H9 (cell line): ENCODE data around the gene CPA4. TPM values are rescaled to one million over a fixed set of nuclear protein-coding genes. Genes with fewer than 3 reads are reported as not detected.
A peak's percentile ranks its signal among the peaks of the same experiment; 100 is the strongest.

ENCODE experiments used
- DNase-seq: peaks from one replicate; pipeline ENCODE4 v3.0.0-alpha.2; 2017
- H2AFZ ChIP-seq: one replicate; pipeline ENCODE4 v1.6.1; 2013; ENCODE audit warnings: mild to moderate bottlenecking, low read length, control low read depth, moderate library complexity
- H2AK5ac ChIP-seq: 2 replicates; pipeline ENCODE4 v1.6.1; 2013; ENCODE audit warnings: low read length, control low read depth, mixed read lengths; ENCODE audit not compliant: insufficient read length
- H2BK120ac ChIP-seq: one replicate; pipeline ENCODE4 v1.6.1; 2013; ENCODE audit warnings: low read depth, mild to moderate bottlenecking, low read length, control low read depth, inconsistent platforms; ENCODE audit not compliant: poor library complexity, severe bottlenecking
- H2BK12ac ChIP-seq: 2 replicates; pipeline ENCODE4 v1.6.1; 2013; ENCODE audit warnings: low read length, control low read depth, mixed read lengths, low read depth; ENCODE audit not compliant: insufficient read length
- H2BK15ac ChIP-seq: 2 replicates; pipeline ENCODE4 v1.6.1; 2013; ENCODE audit warnings: low read depth, low read length, control low read depth
- H2BK20ac ChIP-seq: one replicate; pipeline ENCODE4 v1.6.1; 2013; ENCODE audit warnings: low read depth, mild to moderate bottlenecking, low read length, control low read depth, inconsistent platforms; ENCODE audit not compliant: poor library complexity, severe bottlenecking
- H2BK5ac ChIP-seq: 2 replicates; pipeline ENCODE4 v1.6.1; 2013; ENCODE audit warnings: low read length, control low read depth, mixed read lengths; ENCODE audit not compliant: insufficient read length
- H3K14ac ChIP-seq: 2 replicates; pipeline ENCODE4 v1.6.1; 2013; ENCODE audit warnings: low read length, control low read depth; ENCODE audit not compliant: insufficient read depth
- H3K18ac ChIP-seq: 2 replicates; pipeline ENCODE4 v1.6.1; 2013; ENCODE audit warnings: low read depth, mild to moderate bottlenecking, mixed read lengths, low read length, control low read depth; ENCODE audit not compliant: insufficient read length
- H3K23ac ChIP-seq: 2 replicates; pipeline ENCODE4 v1.6.1; 2013; ENCODE audit warnings: low read length, control low read depth, mixed read lengths, low read depth; ENCODE audit not compliant: insufficient read length
- H3K23me2 ChIP-seq: 2 replicates; pipeline ENCODE4 v1.6.1; 2013; ENCODE audit warnings: low read depth, mild to moderate bottlenecking, mixed read lengths, low read length, control low read depth; ENCODE audit not compliant: insufficient read length, poor library complexity, severe bottlenecking
- H3K27ac ChIP-seq: 2 replicates; pipeline ENCODE4 v1.5.1; 2013; ENCODE audit warnings: low read length, control low read depth, mixed read lengths, low read depth; ENCODE audit not compliant: insufficient read length
- H3K27me3 ChIP-seq: 2 replicates; pipeline ENCODE4 v1.6.1; 2013; ENCODE audit warnings: low read length, control low read depth, inconsistent platforms; ENCODE audit not compliant: insufficient read depth
- H3K4ac ChIP-seq: 2 replicates; pipeline ENCODE4 v1.6.1; 2013; ENCODE audit warnings: low read depth, mild to moderate bottlenecking, control low read depth, inconsistent platforms, low read length, moderate library complexity
- H3K4me1 ChIP-seq: 2 replicates; pipeline ENCODE4 v1.6.1; 2013; ENCODE audit warnings: low read length, control low read depth, inconsistent platforms; ENCODE audit not compliant: insufficient read depth
- H3K4me2 ChIP-seq: 2 replicates; pipeline ENCODE4 v1.6.1; 2013; ENCODE audit warnings: low read length, control low read depth, mixed read lengths; ENCODE audit not compliant: insufficient read length, insufficient read depth
- H3K56ac ChIP-seq: 2 replicates; pipeline ENCODE4 v1.6.1; 2013; ENCODE audit warnings: low read depth, mild to moderate bottlenecking, mixed read lengths, low read length, control low read depth; ENCODE audit not compliant: insufficient read length
- H3K79me1 ChIP-seq: 2 replicates; pipeline ENCODE4 v1.6.1; 2013; ENCODE audit warnings: low read depth, mild to moderate bottlenecking, moderate library complexity, low read length, control low read depth, inconsistent platforms; ENCODE audit not compliant: insufficient read depth, poor library complexity, severe bottlenecking
- H3K79me2 ChIP-seq: 2 replicates; pipeline ENCODE4 v1.6.1; 2013; ENCODE audit warnings: low read length, control low read depth, inconsistent platforms; ENCODE audit not compliant: insufficient read depth
- H3K9ac ChIP-seq: 2 replicates; pipeline ENCODE4 v1.6.1; 2013; ENCODE audit warnings: low read length, control low read depth, mixed read lengths; ENCODE audit not compliant: insufficient read length; ENCODE audit errors: extremely low read depth
- H3K9me3 ChIP-seq: one replicate; pipeline ENCODE4 v1.6.1; 2013; ENCODE audit warnings: low read depth, low read length, inconsistent platforms; ENCODE audit not compliant: control insufficient read depth
- H3T11ph ChIP-seq: one replicate; pipeline ENCODE4 v1.6.1; 2013; ENCODE audit warnings: mild to moderate bottlenecking, low read length, control low read depth, inconsistent platforms
- H4K20me1 ChIP-seq: one replicate; pipeline ENCODE4 v1.6.1; 2013; ENCODE audit not compliant: control insufficient read depth, insufficient read length, insufficient read depth
- H4K5ac ChIP-seq: 2 replicates; pipeline ENCODE4 v1.6.1; 2013; ENCODE audit warnings: low read depth, mild to moderate bottlenecking, mixed read lengths, low read length, control low read depth; ENCODE audit not compliant: insufficient read length
- H4K8ac ChIP-seq: replicated peaks from 2 replicates; pipeline ENCODE4 v1.6.1; 2013; ENCODE audit warnings: low read length, control low read depth, mixed read lengths, low read depth; ENCODE audit not compliant: insufficient read length
- H4K91ac ChIP-seq: 2 replicates; pipeline ENCODE4 v1.6.1; 2013; ENCODE audit warnings: low read depth, mild to moderate bottlenecking, moderate library complexity, mixed read lengths, low read length, control low read depth; ENCODE audit not compliant: insufficient read length
- H3K27ac Mint-ChIP-seq, 3 experiments: 2 replicates in 2 of 3; 3 replicates in 1 of 3; pipeline ENCODE4 v1.8.0; 2020 to 2021; ENCODE audit warnings: mixed read lengths in 3 of 3, mild to moderate bottlenecking in 1 of 3, moderate library complexity in 1 of 3
- H3K27me3 Mint-ChIP-seq: 2 replicates; pipeline ENCODE4 v1.8.0; 2021; ENCODE audit warnings: low read depth, mild to moderate bottlenecking, moderate library complexity, mixed read lengths
- H3K36me3 Mint-ChIP-seq, 3 experiments: 2 replicates in 2 of 3; 3 replicates in 1 of 3; pipeline ENCODE4 v1.8.0; 2020 to 2021; ENCODE audit warnings: low read depth in 3 of 3, mixed read lengths in 3 of 3; ENCODE audit not compliant: insufficient read depth in 1 of 3
- H3K4me1 Mint-ChIP-seq, 2 experiments: 2 replicates each; pipeline ENCODE4 v1.8.0; 2020; ENCODE audit warnings: mixed read lengths in 2 of 2
- H3K4me3 Mint-ChIP-seq, 2 experiments: 2 replicates in 1 of 2; 3 replicates in 1 of 2; pipeline ENCODE4 v1.8.0; 2020 to 2021; ENCODE audit warnings: mild to moderate bottlenecking in 2 of 2, mixed read lengths in 2 of 2, moderate library complexity in 1 of 2
- H3K9me3 Mint-ChIP-seq, 2 experiments: 2 replicates in 1 of 2; 3 replicates in 1 of 2; pipeline ENCODE4 v1.8.0; 2020; ENCODE audit warnings: mild to moderate bottlenecking in 2 of 2, mixed read lengths in 2 of 2, moderate library complexity in 1 of 2
- WGBS: extraction: QIAGEN DNeasy Blood & Tissue Kit; methylation state at CpG from one replicate; pipeline ENCODE4 v1.1.7; 2013; ENCODE audit warnings: missing lambda C conversion rate, low lambda C conversion rate, mixed read lengths; ENCODE audit not compliant: insufficient read length; ENCODE audit errors: extremely low coverage; 5-methylcytosine and 5-hydroxymethylcytosine counted together
- total RNA-seq: library from RNA; stranded (reverse); gene quantifications from 2 replicates; pipeline ENCODE4 v1.2.1, GENCODE V29; 2021
- TF ChIP-seq, protein P1 (sequence below): fragments of 200-600 bp; sonication (generic); conservative IDR thresholded peaks from 3 replicates; pipeline ENCODE4 v1.8.0; 2021; ENCODE audit warnings: antibody characterized with exemption, mild to moderate bottlenecking

The CPA4 gene
- total RNA-seq, 1 experiment from 2014 or later: not detected

GRCh38 chr7:130277763-130278643 is 15.0 kb upstream of the CPA4 start:
- no peak overlapping the region for H2BK20ac ChIP-seq
- H4K5ac ChIP-seq: no peak overlapping the region
- Mint-ChIP-seq H3K4me1 (peaks cover 33 to 34% of the 10 kb centered on the region in 2 experiments), H3K27ac (no peak overlapping the region), H3K4me3 (no peak overlapping the region), H3K27me3 (peaks cover 5% of the 10 kb centered on the region), H3K9me3 (no peaks in the 10 kb centered on the region), H3K36me3 (no peaks in the 10 kb centered on the region)
- no peak overlapping the region for H3K18ac ChIP-seq
- no peaks in the 10 kb centered on the region for H3K27me3 ChIP-seq
- no peak overlapping the region for H2BK120ac ChIP-seq
- no peak overlapping the region for H4K91ac ChIP-seq
- H3K4me1 ChIP-seq: peaks cover 6% of the 10 kb centered on the region; the same call in 1 of the 2 replicates
- no peak overlapping the region for H2BK5ac ChIP-seq
- H3K9me3 ChIP-seq: no peaks in the 10 kb centered on the region
- H3K56ac ChIP-seq: no peak overlapping the region
- H3K9ac ChIP-seq: no peak overlapping the region
- no peak overlapping the region for H3T11ph ChIP-seq
- H4K20me1 ChIP-seq: no peaks in the 10 kb centered on the region
- H3K27ac ChIP-seq: no peak overlapping the region
- WGBS: no CpG with 5 or more reads among the region's 15 CpGs
- no peaks in the 10 kb centered on the region for H3K23me2 ChIP-seq
- H3K79me2 ChIP-seq: no peaks in the 10 kb centered on the region
- H3K4ac ChIP-seq: no peak overlapping the region
- H2BK15ac ChIP-seq: no peak overlapping the region
- peak; percentile 67 for DNase-seq
- H2BK12ac ChIP-seq: no peak overlapping the region
- H4K8ac ChIP-seq: no peak overlapping the region
- H2AK5ac ChIP-seq: no peak overlapping the region
- no peak overlapping the region for H3K14ac ChIP-seq
- no peak overlapping the region for H3K23ac ChIP-seq
- no peak overlapping the region for H2AFZ ChIP-seq
- H3K4me2 ChIP-seq: no peak overlapping the region
- TF ChIP-seq, protein P1, sequence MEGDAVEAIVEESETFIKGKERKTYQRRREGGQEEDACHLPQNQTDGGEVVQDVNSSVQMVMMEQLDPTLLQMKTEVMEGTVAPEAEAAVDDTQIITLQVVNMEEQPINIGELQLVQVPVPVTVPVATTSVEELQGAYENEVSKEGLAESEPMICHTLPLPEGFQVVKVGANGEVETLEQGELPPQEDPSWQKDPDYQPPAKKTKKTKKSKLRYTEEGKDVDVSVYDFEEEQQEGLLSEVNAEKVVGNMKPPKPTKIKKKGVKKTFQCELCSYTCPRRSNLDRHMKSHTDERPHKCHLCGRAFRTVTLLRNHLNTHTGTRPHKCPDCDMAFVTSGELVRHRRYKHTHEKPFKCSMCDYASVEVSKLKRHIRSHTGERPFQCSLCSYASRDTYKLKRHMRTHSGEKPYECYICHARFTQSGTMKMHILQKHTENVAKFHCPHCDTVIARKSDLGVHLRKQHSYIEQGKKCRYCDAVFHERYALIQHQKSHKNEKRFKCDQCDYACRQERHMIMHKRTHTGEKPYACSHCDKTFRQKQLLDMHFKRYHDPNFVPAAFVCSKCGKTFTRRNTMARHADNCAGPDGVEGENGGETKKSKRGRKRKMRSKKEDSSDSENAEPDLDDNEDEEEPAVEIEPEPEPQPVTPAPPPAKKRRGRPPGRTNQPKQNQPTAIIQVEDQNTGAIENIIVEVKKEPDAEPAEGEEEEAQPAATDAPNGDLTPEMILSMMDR: peak; percentile 81
- H3K79me1 ChIP-seq: no peaks in the 10 kb centered on the region
